Epidermal melanocyte (primary cell): ENCODE measurements around the gene CAMSAP1.
A peak's percentile ranks its signal among the peaks of the same experiment; 100 is the strongest.

Experiments used
- DNase-seq: peaks from one replicate; pipeline ENCODE4 v3.0.0; 2011; ENCODE audit warnings: low spot score; ENCODE audit not compliant: insufficient read length

Gene CAMSAP1

GRCh38 chr9:135883410-135884089 lies 23.8 kb downstream of the CAMSAP1 start:
- no peak for DNase-seq

- DNase-seq = no peak
These were observed 25.3 kb downstream of the CAMSAP1 start for GRCh38 chr9:135882011-135882410.

- DNase-seq = no peak
These were observed 26.9 kb downstream of the CAMSAP1 start for GRCh38 chr9:135880438-135880837.

GRCh38 chr9:135879619-135880018 lies 27.7 kb downstream of the CAMSAP1 start:
- DNase-seq = no peak

GRCh38 chr9:135879237-135879601 lies 28.1 kb downstream of the CAMSAP1 start:
- no peak for DNase-seq

GRCh38 chr9:135878528-135879236 lies 28.7 kb downstream of the CAMSAP1 start:
- no peak for DNase-seq

- DNase-seq = no peak
These were observed 29.4 kb downstream of the CAMSAP1 start for GRCh38 chr9:135877791-135878527.

- DNase-seq = no peak
These were observed 30.4 kb downstream of the CAMSAP1 start for GRCh38 chr9:135876936-135877335.

GRCh38 chr9:135874859-135875258 lies 32.5 kb downstream of the CAMSAP1 start:
- DNase-seq = no peak

GRCh38 chr9:135869909-135870308 lies 37.4 kb downstream of the CAMSAP1 start:
- DNase-seq = no peak

- no peak for DNase-seq
These were observed 41.8 kb downstream of the CAMSAP1 start for GRCh38 chr9:135865531-135865930.

- DNase-seq = peak; percentile 68
These were observed 42.8 kb downstream of the CAMSAP1 start for GRCh38 chr9:135864447-135865049.

- no peak for DNase-seq
These were observed 44.5 kb downstream of the CAMSAP1 start for GRCh38 chr9:135862809-135863208.

GRCh38 chr9:135858491-135859185 lies 48.7 kb downstream of the CAMSAP1 start:
- DNase-seq = no peak

- no peak for DNase-seq
These were observed 49.5 kb downstream of the CAMSAP1 start for GRCh38 chr9:135857843-135858242.

GRCh38 chr9:135857371-135857786 lies 50.0 kb downstream of the CAMSAP1 start:
- DNase-seq = no peak

- DNase-seq = no peak
These were observed 55.6 kb downstream of the CAMSAP1 start for GRCh38 chr9:135851748-135852147.

- no peak for DNase-seq
These were observed 56.6 kb downstream of the CAMSAP1 start for GRCh38 chr9:135850737-135851136.

- DNase-seq = no peak
These were observed 58.2 kb downstream of the CAMSAP1 start for GRCh38 chr9:135849181-135849580.

- DNase-seq = no peak
These were observed 58.9 kb downstream of the CAMSAP1 start for GRCh38 chr9:135848341-135849047.

GRCh38 chr9:135847833-135848232 lies 59.5 kb downstream of the CAMSAP1 start:
- no peak for DNase-seq
